ENCODE data around the gene CORO7. TPM values are rescaled to one million over a fixed set of nuclear protein-coding genes. Genes with fewer than 3 reads are reported as not detected.
A peak's percentile ranks its signal among the peaks of the same experiment; 100 is the strongest.

Gene CORO7
- total and polyA plus RNA-seq, 9 of the 15 experiments (the other 6 are each of a cell fraction or from before 2014, with no cell fraction given), result 0.45 to 77.2 (median 18.7) TPM

DNA sequence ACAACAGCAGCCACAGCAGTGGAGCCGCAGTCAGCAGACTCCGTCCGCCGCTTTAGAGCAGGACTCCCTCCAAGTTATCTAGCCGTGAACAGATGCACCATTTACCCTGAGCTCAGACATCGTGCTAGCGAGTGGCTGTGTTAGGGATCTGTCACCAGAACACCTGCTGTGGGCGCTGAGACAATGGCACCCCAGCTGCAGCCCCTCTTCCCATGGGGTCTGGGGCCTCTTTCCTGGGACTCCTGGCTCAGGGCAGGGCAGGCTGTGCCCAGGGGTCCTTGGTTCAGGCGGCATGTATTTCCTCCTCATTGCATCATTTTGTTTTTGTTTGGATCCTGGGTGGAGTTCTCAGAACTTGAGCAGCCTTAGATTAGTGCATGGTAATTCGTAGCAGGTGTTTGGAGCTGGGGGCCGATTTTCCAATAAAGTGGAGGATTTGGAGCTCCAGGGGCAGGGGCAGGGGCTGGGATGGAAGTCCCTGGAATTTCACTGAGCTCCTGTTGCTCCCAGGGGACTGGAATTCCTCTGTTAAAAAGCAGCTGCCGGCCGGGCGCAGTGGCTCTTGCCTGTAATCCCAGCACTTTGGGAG, 34.6 kb upstream of the CORO7 start (continued):
- TF ChIP-seq RBM34 (IDR thresholded peaks at IDR 0.05; ENCODE audit: borderline replicate concordance, insufficient read depth, low read length) (no peak), RBM15 (IDR thresholded peaks at IDR 0.05; ENCODE audit: insufficient read depth, low read length) (no peak), GABPB1 (CRISPR knock-in tag; IDR thresholded peaks at IDR 0.05) (no peak), HNRNPLL (IDR thresholded peaks at IDR 0.05; ENCODE audit: low read depth, low read length, poor library complexity, severe bottlenecking) (no peak), MIER1 (IDR thresholded peaks at IDR 0.05; ENCODE audit: low read depth) (no peak), CXXC5 (CRISPR knock-in tag; IDR thresholded peaks at IDR 0.05) (peak; percentile 95), ZNF561 (CRISPR knock-in tag; conservative IDR thresholded peaks at IDR 0.05) (no peak), ETV1 (tag; conservative IDR thresholded peaks at IDR 0.05; ENCODE audit: low read depth) (peak; percentile 49; the same call in 1 of the 2 replicates), ZNF140 (CRISPR knock-in tag; IDR thresholded peaks at IDR 0.05) (no peak), RBM39 (optimal IDR thresholded peaks at IDR 0.05; ENCODE audit: low read depth, low read length) (no peak), ILK (tag; IDR thresholded peaks at IDR 0.05; ENCODE audit: borderline replicate concordance, low read depth) (no peak), PPARD (CRISPR knock-in tag; IDR thresholded peaks at IDR 0.05) (peak; percentile 81; the same call in 1 of the 2 replicates), ZBTB1 (CRISPR knock-in tag; IDR thresholded peaks at IDR 0.05; ENCODE audit: borderline replicate concordance, low read depth) (no peak), PCBP1 (IDR thresholded peaks at IDR 0.05; ENCODE audit: low read depth, low read length, poor library complexity, severe bottlenecking) (no peak), CEBPG (CRISPR knock-in tag; IDR thresholded peaks at IDR 0.05) (peak; percentile 91), CEBPG (tag; conservative IDR thresholded peaks at IDR 0.05 in 1 of 2, IDR thresholded peaks at IDR 0.05 in 1 of 2) (peak; percentile 65 to 96), HLTF (IDR thresholded peaks at IDR 0.05) (no peak), MEIS2 (IDR thresholded peaks at IDR 0.05; ENCODE audit: partially characterized antibody) (no peak), BRD4 (IDR thresholded peaks at IDR 0.05) (no peak), KHSRP (IDR thresholded peaks at IDR 0.05) (no peak), ILF3 (IDR thresholded peaks at IDR 0.05; ENCODE audit: borderline replicate concordance) (no peak)
- TF ChIP-seq, protein P1, sequence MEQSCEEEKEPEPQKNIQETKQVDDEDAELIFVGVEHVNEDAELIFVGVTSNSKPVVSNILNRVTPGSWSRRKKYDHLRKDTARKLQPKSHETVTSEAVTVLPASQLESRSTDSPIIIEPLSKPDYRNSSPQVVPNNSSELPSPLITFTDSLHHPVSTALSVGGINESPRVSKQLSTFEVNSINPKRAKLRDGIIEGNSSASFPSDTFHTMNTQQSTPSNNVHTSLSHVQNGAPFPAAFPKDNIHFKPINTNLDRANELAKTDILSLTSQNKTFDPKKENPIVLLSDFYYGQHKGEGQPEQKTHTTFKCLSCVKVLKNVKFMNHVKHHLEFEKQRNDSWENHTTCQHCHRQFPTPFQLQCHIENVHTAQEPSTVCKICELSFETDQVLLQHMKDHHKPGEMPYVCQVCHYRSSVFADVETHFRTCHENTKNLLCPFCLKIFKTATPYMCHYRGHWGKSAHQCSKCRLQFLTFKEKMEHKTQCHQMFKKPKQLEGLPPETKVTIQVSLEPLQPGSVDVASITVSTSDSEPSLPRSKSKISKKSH (CRISPR knock-in tag; IDR thresholded peaks at IDR 0.05), result no peak
- TF ChIP-seq, protein P2, sequence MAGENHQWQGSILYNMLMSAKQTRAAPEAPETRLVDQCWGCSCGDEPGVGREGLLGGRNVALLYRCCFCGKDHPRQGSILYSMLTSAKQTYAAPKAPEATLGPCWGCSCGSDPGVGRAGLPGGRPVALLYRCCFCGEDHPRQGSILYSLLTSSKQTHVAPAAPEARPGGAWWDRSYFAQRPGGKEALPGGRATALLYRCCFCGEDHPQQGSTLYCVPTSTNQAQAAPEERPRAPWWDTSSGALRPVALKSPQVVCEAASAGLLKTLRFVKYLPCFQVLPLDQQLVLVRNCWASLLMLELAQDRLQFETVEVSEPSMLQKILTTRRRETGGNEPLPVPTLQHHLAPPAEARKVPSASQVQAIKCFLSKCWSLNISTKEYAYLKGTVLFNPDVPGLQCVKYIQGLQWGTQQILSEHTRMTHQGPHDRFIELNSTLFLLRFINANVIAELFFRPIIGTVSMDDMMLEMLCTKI (IDR thresholded peaks at IDR 0.05; ENCODE audit: partially characterized antibody), result no peak
- TF ChIP-seq, protein P3, sequence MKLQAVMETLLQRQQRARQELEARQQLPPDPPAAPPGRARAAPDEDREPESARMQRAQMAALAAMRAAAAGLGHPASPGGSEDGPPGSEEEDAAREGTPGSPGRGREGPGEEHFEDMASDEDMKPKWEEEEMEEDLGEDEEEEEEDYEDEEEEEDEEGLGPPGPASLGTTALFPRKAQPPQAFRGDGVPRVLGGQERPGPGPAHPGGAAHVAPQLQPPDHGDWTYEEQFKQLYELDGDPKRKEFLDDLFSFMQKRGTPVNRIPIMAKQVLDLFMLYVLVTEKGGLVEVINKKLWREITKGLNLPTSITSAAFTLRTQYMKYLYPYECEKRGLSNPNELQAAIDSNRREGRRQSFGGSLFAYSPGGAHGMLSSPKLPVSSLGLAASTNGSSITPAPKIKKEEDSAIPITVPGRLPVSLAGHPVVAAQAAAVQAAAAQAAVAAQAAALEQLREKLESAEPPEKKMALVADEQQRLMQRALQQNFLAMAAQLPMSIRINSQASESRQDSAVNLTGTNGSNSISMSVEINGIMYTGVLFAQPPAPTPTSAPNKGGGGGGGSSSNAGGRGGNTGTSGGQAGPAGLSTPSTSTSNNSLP (IDR thresholded peaks at IDR 0.05; ENCODE audit: borderline replicate concordance, low read depth, low read length), result no peak

All from K562 (cell line).